Measurements from ENCODE around the gene LRRC42.

Gene LRRC42

DNA sequence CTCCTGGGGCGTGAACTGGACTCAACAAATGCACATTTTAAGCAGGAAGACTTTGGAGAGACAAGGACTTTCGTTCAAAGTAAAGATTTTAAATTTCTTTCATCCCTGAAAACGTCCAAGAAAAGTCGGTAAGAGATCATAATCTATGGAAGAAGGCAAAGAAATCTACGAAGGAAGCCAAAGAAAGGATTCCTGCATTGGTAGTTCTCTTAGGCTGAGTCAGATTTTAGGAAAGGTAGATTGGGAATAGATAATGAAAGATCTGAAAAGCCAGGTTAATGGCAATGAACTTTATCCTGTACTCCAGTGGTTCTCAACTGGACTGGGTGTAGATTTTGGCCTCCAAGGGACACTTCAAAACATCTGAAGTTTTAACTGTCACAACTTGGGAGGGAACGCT is 3.1 kb upstream of the LRRC42 start:
- CTCF ChIA-PET, result no interaction called here
- POLR2A ChIA-PET, result no interaction called here
- TF ChIP-seq LEF1 (IDR thresholded peaks at IDR 0.05; ENCODE audit: borderline replicate concordance) (no peak), BHLHE40 (IDR thresholded peaks at IDR 0.05; ENCODE audit: borderline replicate concordance) (no peak), FOXM1 (IDR thresholded peaks at IDR 0.05; ENCODE audit: borderline replicate concordance) (no peak), HDGF (IDR thresholded peaks at IDR 0.05; ENCODE audit: borderline replicate concordance) (no peak), SP1 (IDR thresholded peaks at IDR 0.05) (no peak), ARNT (IDR thresholded peaks at IDR 0.05) (no peak), FOXA1 (IDR thresholded peaks at IDR 0.05) (no peak), ELF4 (IDR thresholded peaks at IDR 0.05) (no peak), SUZ12 (IDR thresholded peaks at IDR 0.05) (no peak), FOXK2 (IDR thresholded peaks at IDR 0.05) (no peak), CTBP1 (IDR thresholded peaks at IDR 0.05; ENCODE audit: borderline replicate concordance) (no peak)
- DNase-seq (ENCODE audit: extremely low spot score), result no peak

DNA sequence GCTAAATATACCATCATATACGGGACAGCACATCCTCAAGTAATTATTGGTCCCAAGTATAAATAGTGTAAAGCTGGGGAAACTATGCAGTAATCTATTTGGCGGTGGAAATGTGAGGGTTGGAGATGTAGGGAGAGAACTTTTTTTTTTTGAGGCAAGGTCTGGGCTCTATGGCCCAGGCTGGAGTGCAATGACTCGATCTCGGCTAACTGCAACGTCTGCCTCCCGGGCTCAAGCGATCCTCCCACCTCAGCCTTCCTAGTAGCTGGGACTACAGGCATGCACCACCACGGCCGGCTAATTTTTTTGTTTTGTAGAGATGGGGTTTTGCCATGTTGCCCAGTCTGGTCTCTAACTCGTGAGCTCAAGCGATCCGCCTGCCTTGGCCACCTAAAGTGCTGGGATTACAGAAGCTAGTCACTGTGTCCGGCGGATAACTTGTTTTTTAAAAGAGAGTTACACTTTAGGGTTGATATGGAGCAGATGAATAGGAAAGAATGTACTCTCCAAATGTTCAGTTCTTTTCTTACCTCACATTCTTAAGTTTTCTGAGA is 2.6 kb upstream of the LRRC42 start:
- POLR2A ChIA-PET, result no interaction called here
- DNase-seq (ENCODE audit: extremely low spot score), result no peak
- no peak for TF ChIP-seq CTBP1 (IDR thresholded peaks at IDR 0.05; ENCODE audit: borderline replicate concordance)
- TF ChIP-seq HDGF (IDR thresholded peaks at IDR 0.05; ENCODE audit: borderline replicate concordance), result no peak
- no peak for TF ChIP-seq ARNT (IDR thresholded peaks at IDR 0.05)
- no peak for TF ChIP-seq TARDBP (IDR thresholded peaks at IDR 0.05)
- TF ChIP-seq ELF4 (IDR thresholded peaks at IDR 0.05), result no peak
- no peak for TF ChIP-seq FOXA1 (IDR thresholded peaks at IDR 0.05)
- TF ChIP-seq SUZ12 (IDR thresholded peaks at IDR 0.05), result no peak
- TF ChIP-seq NFRKB (IDR thresholded peaks at IDR 0.05), result no peak
- no peak for TF ChIP-seq FOXM1 (IDR thresholded peaks at IDR 0.05; ENCODE audit: borderline replicate concordance)
- TF ChIP-seq ZNF384 (IDR thresholded peaks at IDR 0.05), result no peak
- no peak for TF ChIP-seq FOXK2 (IDR thresholded peaks at IDR 0.05)
- TF ChIP-seq LEF1 (IDR thresholded peaks at IDR 0.05; ENCODE audit: borderline replicate concordance), result no peak
- no peak for TF ChIP-seq SP1 (IDR thresholded peaks at IDR 0.05)
- TF ChIP-seq L3MBTL2 (conservative IDR thresholded peaks at IDR 0.05), result no peak
- TF ChIP-seq PKNOX1 (IDR thresholded peaks at IDR 0.05), result no peak
- CTCF ChIA-PET, result no interaction called here

DNA sequence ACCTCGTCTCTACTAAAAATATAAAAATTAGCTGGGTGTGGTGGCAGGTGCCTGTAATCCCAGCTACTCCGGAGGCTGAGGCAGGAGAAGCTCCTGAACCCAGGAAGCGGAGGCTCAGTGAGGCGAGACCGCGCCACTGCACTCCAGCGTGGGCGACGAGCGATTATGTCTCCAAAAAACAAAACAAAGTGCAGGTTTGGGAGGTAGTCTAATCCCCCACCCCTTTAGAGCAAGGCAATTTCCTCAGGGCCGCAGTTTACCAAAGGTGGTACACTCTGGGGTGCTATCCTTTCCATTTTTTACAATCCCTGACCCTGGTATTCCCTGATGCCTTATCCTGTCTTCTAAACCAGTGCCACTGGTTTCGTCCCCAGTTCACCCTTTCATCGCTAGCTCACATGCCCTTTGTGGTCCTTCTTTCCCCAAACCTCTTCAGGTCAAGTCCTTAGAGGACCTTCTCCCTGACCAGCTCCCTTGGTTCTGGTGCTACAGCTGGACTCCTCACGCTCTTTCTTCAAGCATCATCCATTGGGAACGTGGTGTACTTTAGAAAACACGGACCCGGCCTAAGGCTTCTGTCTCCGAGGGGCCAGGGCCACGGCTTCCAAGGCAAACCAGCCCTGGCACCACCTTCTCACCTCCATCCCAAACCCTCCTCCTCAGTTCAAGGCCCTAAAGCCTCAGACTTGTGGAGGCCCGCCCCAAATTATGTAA is 1.5 kb upstream of the LRRC42 start:
- TF ChIP-seq ARNT (IDR thresholded peaks at IDR 0.05) (no peak), FOXK2 (IDR thresholded peaks at IDR 0.05) (no peak), NFRKB (IDR thresholded peaks at IDR 0.05) (no peak), SP1 (IDR thresholded peaks at IDR 0.05) (no peak)
- CTCF ChIA-PET, result interaction anchor here (1.0 kb wide), 1 partner anchor 84 kb away, joined by 10 read pairs; no protein-coding TSS in a partner anchor
- no peak for DNase-seq (ENCODE audit: extremely low spot score)
- POLR2A ChIA-PET, result interaction anchor here (0.9 to 1.9 kb wide), 6 partner anchors 15 to 109 kb away, joined by 3 to 4 read pairs (median 4); partner anchors contain the start of genes TCEANC2 and TMEM59

GRCh38 chr1:53945183-53945432 is 1.0 kb upstream of the LRRC42 start:
- no peak for DNase-seq (ENCODE audit: extremely low spot score)
- CTCF ChIA-PET, result interaction anchor here (0.8 to 1.0 kb wide), 2 partner anchors 66 to 84 kb away, joined by 4 to 10 read pairs; no protein-coding TSS in a partner anchor
- peak; percentile 33; the same call in 1 of the 2 replicates for TF ChIP-seq L3MBTL2 (conservative IDR thresholded peaks at IDR 0.05)
- TF ChIP-seq ZNF384 (IDR thresholded peaks at IDR 0.05), result no peak
- POLR2A ChIA-PET, result interaction anchor here (0.9 to 1.9 kb wide), 6 partner anchors 14 to 108 kb away, joined by 3 to 4 read pairs (median 4); partner anchors contain the start of genes TCEANC2 and TMEM59

DNA sequence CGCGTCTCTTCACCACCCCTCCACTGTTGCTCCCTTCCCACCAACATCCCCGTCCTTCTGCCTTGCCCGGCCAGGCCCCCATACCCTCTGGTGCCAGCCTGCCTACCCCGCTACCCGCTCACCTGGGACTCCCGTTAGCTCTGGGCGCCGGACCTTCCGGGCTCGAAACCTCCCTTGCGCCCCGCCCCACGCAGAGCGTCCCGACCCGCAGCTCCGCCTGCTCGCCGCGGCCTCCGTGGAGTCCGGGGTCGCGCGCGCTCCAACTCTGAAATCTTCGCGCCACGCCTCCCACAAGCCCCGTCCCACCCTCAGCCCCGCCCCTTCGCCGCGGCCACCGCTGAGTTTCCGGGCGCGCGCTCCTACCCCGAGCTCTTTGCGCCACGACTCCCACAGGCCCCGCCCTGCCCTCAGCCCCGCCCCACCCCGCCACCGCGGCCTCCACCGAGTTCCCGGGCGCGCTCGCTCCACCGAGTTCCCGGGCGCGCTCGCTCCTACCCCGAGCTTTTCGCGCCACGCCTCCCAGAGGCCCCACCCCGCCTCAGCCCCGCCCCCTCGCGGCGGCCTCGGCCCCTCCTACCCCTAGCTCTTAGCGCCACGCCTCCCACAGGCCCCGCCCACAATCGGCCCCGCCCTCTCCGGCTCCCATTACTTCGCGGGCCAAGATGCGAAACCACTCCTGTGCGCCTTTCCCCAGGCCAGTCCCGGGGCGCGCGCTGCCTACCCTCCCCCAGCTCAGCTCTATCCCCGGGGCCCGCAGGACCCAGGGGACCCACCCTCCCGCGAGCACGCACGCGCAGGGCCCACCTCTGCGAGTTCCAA is 508 bp upstream of the LRRC42 start, which contains the start of gene IFT25:
Gene IFT25, minus strand, starts transcription at position 267 of the 819 bp plus-strand sequence. CDS start 5,617 bp downstream, outside the sequence.
- TF ChIP-seq SUZ12 (IDR thresholded peaks at IDR 0.05) (no peak), PKNOX1 (IDR thresholded peaks at IDR 0.05) (no peak), HDGF (IDR thresholded peaks at IDR 0.05; ENCODE audit: borderline replicate concordance) (no peak), FOXM1 (IDR thresholded peaks at IDR 0.05; ENCODE audit: borderline replicate concordance) (no peak), NFRKB (IDR thresholded peaks at IDR 0.05) (no peak), LEF1 (IDR thresholded peaks at IDR 0.05; ENCODE audit: borderline replicate concordance) (no peak), ELF4 (IDR thresholded peaks at IDR 0.05) (no peak), ARNT (IDR thresholded peaks at IDR 0.05) (no peak), FOXA1 (IDR thresholded peaks at IDR 0.05) (no peak), FOXK2 (IDR thresholded peaks at IDR 0.05) (no peak), SP1 (IDR thresholded peaks at IDR 0.05) (no peak), ZNF384 (IDR thresholded peaks at IDR 0.05) (no peak), TARDBP (IDR thresholded peaks at IDR 0.05) (no peak), CTBP1 (IDR thresholded peaks at IDR 0.05; ENCODE audit: borderline replicate concordance) (no peak), L3MBTL2 (conservative IDR thresholded peaks at IDR 0.05) (no peak), BHLHE40 (IDR thresholded peaks at IDR 0.05; ENCODE audit: borderline replicate concordance) (no peak)
- CTCF ChIA-PET, result interaction anchor here (0.8 to 1.5 kb wide), 3 partner anchors 14 to 85 kb away, joined by 4 to 14 read pairs (median 10); no protein-coding TSS in a partner anchor
- peak; percentile 95 for DNase-seq (ENCODE audit: extremely low spot score)
- POLR2A ChIA-PET, result interaction anchor here (0.6 to 1.9 kb wide), 17 partner anchors 8 to 110 kb away, joined by 3 to 5 read pairs (median 4); partner anchors contain the start of genes TCEANC2 and TMEM59
